Caco-2 (cell line): ENCODE data around the gene ELL2. TPM values are rescaled to one million over a fixed set of nuclear protein-coding genes. Genes with fewer than 3 reads are reported as not detected.

Experiments used
- BruUV-seq: library from RNA; stranded (reverse); fragments of 400-500 nt; replicated peaks from 2 replicates; lab custom pipeline; 2021; lab: Mats Ljungman, UMichigan
- CTCF ChIA-PET: fragments of 300-600 bp; sonication (Branson Sonifier 250); formaldehyde crosslinking; loops from one replicate; lab custom pipeline; 2022; ENCODE audit warnings: antibody characterized with exemption; lab: Charles Lee
- POLR2A ChIA-PET: fragments of 300-600 bp; sonication (Branson Sonifier 250); formaldehyde crosslinking; loops from one replicate; lab custom pipeline; 2022; ENCODE audit warnings: antibody characterized with exemption; lab: Charles Lee
- DNase-seq, 2 experiments: peaks; one replicate each; pipeline versions ENCODE4 v3.0.0 to v3.0.0-alpha.2; 2020 to 2022
- H3K27me3 ChIP-seq: replicated peaks from 2 replicates; pipeline ENCODE4 v1.6.0; 2011; ENCODE audit warnings: low read length; ENCODE audit not compliant: control insufficient read depth, insufficient read depth
- H3K36me3 ChIP-seq: 2 replicates; pipeline ENCODE4 v1.5.1; 2011; ENCODE audit warnings: low read length; ENCODE audit not compliant: control insufficient read depth, insufficient read depth
- H3K4me1 ChIP-seq: fragments of 250-450 bp; sonication (Bioruptor Pico); 2 replicates; pipeline ENCODE4 v1.5.1; 2020; ENCODE audit warnings: mild to moderate bottlenecking
- H3K4me3 ChIP-seq: 2 replicates; pipeline ENCODE4 v1.5.1; 2011; ENCODE audit warnings: low read depth, mild to moderate bottlenecking, control low read depth, low read length
- H3K9me3 ChIP-seq: fragments of 250-450 bp; sonication (Bioruptor Pico); 2 replicates; pipeline ENCODE4 v1.5.1; 2020; ENCODE audit warnings: mild to moderate bottlenecking, moderate library complexity
- H3K27ac Mint-ChIP-seq: one replicate; pipeline ENCODE4 v1.8.0; 2022; ENCODE audit warnings: mixed read lengths; ENCODE audit not compliant: unreplicated experiment
- H3K27me3 Mint-ChIP-seq: one replicate; pipeline ENCODE4 v1.8.0; 2022; ENCODE audit warnings: mixed read lengths; ENCODE audit not compliant: insufficient read depth, unreplicated experiment
- H3K36me3 Mint-ChIP-seq: one replicate; pipeline ENCODE4 v1.8.0; 2022; ENCODE audit warnings: mild to moderate bottlenecking, mixed read lengths; ENCODE audit not compliant: insufficient read depth, unreplicated experiment
- H3K4me1 Mint-ChIP-seq: one replicate; pipeline ENCODE4 v1.8.0; 2022; ENCODE audit warnings: low read depth, mixed read lengths; ENCODE audit not compliant: unreplicated experiment
- H3K4me3 Mint-ChIP-seq: one replicate; pipeline ENCODE4 v1.8.0; 2022; ENCODE audit warnings: mild to moderate bottlenecking, moderate library complexity, mixed read lengths; ENCODE audit not compliant: unreplicated experiment
- H3K9me3 Mint-ChIP-seq: one replicate; pipeline ENCODE4 v1.8.0; 2022; ENCODE audit warnings: mixed read lengths; ENCODE audit not compliant: unreplicated experiment
- intact Hi-C: fragments of 100-400 bp; cut with micrococcal nuclease; formaldehyde crosslinking; loops from one replicate; pipeline ENCODE4 v1.10.0; 2022; ENCODE audit not compliant: unreplicated experiment
- total RNA-seq: library from RNA; stranded (reverse); gene quantifications from 2 replicates; pipeline ENCODE4 v1.2.3, GENCODE V29; 2022
- TF ChIP-seq, protein P1 (sequence below), 2 experiments: fragments of 200-600 bp in 1 of 2; IDR thresholded peaks; 1 replicate in 1 of 2; 2 replicates in 1 of 2; pipeline versions ENCODE4 v1.5.1 to v1.8.0; 2011 to 2022; ENCODE audit warnings: antibody characterized with exemption in 1 of 2, control low read depth in 1 of 2, inconsistent platforms in 1 of 2, low read depth in 1 of 2, low read length in 1 of 2, mild to moderate bottlenecking in 1 of 2, moderate library complexity in 1 of 2; ENCODE audit not compliant: insufficient read depth in 1 of 2, severe bottlenecking in 1 of 2, unreplicated experiment in 1 of 2

ELL2 gene
- total RNA-seq, 1 experiment from 2014 or later, result 81.0 TPM

DNA sequence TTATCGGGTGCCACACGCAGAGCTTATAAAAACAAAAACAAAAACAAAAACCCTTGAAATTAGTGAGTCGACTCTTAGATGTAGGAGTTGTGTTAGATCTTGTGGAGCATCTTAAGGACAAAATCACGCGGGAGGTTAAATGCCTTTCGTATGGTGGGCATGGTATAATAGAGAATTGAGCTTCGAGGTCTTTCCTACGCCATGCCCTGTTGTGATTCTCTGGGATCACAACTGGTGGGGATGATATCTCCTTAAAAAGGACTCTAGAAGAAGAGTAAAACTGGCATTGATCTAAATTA, 773 bp upstream of the ELL2 start:
- BruUV-seq, result TSS peak; percentile 98
- TF ChIP-seq, protein P1, sequence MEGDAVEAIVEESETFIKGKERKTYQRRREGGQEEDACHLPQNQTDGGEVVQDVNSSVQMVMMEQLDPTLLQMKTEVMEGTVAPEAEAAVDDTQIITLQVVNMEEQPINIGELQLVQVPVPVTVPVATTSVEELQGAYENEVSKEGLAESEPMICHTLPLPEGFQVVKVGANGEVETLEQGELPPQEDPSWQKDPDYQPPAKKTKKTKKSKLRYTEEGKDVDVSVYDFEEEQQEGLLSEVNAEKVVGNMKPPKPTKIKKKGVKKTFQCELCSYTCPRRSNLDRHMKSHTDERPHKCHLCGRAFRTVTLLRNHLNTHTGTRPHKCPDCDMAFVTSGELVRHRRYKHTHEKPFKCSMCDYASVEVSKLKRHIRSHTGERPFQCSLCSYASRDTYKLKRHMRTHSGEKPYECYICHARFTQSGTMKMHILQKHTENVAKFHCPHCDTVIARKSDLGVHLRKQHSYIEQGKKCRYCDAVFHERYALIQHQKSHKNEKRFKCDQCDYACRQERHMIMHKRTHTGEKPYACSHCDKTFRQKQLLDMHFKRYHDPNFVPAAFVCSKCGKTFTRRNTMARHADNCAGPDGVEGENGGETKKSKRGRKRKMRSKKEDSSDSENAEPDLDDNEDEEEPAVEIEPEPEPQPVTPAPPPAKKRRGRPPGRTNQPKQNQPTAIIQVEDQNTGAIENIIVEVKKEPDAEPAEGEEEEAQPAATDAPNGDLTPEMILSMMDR (IDR thresholded peaks at IDR 0.05; ENCODE audit: insufficient read depth in 1 of 2, low read depth in 1 of 2, low read length in 1 of 2, severe bottlenecking in 1 of 2, unreplicated experiment in 1 of 2), result no peak
- ChIA-PET CTCF (interaction anchor here (0.5 to 3.1 kb wide), 4 partner anchors 23 to 374 kb away, joined by 3 to 14 read pairs (median 6); no protein-coding TSS in a partner anchor), POLR2A (interaction anchor here (0.5 to 2.0 kb wide), 6 partner anchors 11 to 185 kb away, joined by 3 to 18 read pairs (median 4); no protein-coding TSS in a partner anchor)
- Mint-ChIP-seq H3K36me3 (peaks cover 35% of the 10 kb centered on the region), H3K27me3 (no peaks in the 10 kb centered on the region), H3K4me1 (peaks cover 39% of the 10 kb centered on the region), H3K4me3 (peak overlapping the region; percentile 86), H3K27ac (peak overlapping the region; percentile 98), H3K9me3 (no peaks in the 10 kb centered on the region)
- no peaks in the 10 kb centered on the region for H3K36me3 ChIP-seq
- DNase-seq, result no peak
- intact Hi-C loops, result loop anchor here (1.0 to 5.0 kb wide), 10 partner anchors 25 to 680 kb away; partner anchors contain the start of gene RFESD
- H3K27me3 ChIP-seq, result no peaks in the 10 kb centered on the region
- H3K4me3 ChIP-seq, result peak overlapping the region; percentile 36
- peaks cover 44% of the 10 kb centered on the region for H3K4me1 ChIP-seq
- H3K9me3 ChIP-seq, result no peaks in the 10 kb centered on the region

DNA sequence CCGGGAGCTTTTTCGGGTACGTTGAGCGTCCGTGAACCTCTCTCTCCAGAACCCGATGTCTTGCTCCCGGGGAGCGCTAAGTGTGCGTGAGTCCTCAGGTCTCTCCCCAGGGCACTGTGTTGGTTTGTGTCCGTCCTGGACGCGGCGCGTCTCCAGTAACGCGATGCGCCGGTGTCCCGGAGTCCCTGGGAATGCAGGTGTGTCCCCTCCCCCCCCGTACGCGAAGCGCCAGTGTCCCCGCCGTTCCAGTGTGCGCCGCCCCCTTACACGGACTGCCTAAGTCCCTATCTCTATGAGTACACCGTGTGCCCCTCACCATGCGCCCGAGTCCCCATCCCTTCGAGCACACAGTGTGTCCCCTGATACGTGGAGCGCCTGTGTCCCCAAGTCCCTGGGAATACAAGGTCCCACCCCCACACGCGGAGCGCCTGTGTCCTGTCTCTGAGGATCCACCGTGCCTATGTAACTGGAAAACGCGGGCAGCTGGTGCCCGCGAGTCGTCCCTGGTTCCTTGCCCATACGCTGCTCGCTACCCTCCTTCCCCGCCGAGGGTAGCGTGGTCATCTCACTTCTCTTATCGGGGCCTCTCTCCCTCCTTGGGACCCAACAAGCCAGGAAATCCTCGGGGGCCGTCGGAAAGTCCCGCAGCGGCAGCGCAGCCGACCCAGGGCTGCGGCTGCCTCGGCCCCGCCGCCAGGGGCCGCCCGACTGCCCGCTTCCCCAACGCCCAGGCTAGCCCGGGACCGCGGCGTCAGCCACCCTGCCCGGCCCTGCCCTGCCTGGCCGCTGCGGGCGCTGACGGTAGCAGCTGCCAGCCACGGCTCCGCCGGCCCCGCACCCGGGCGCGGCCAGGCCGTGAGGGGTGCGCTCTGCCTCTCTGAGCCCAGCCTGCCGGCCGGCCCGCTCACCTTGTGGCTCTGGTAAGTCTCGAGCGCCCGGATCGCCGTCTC, 709 bp downstream of the ELL2 start:
- TF ChIP-seq, protein P1 (IDR thresholded peaks at IDR 0.05; ENCODE audit: insufficient read depth in 1 of 2, low read depth in 1 of 2, low read length in 1 of 2, severe bottlenecking in 1 of 2, unreplicated experiment in 1 of 2), result peak; percentile 50 to 80
- H3K27me3 Mint-ChIP-seq, result no peaks in the 10 kb centered on the region
- DNase-seq, result peak; percentile 82 to 92

More for the DNA sequence above, 709 bp downstream of the ELL2 start:
- peak overlapping the region; percentile 99 for H3K4me3 ChIP-seq
- ChIA-PET POLR2A (interaction anchor here (0.9 to 2.0 kb wide), 2 partner anchors 26 to 40 kb away, joined by 3 to 18 read pairs; no protein-coding TSS in a partner anchor), CTCF (interaction anchor here (0.6 to 3.1 kb wide), 5 partner anchors 25 to 376 kb away, joined by 3 to 14 read pairs (median 4); no protein-coding TSS in a partner anchor)
- Mint-ChIP-seq H3K27ac (peak overlapping the region; percentile 98), H3K4me3 (peak overlapping the region; percentile 86), H3K9me3 (no peaks in the 10 kb centered on the region), H3K36me3 (peaks cover 35% of the 10 kb centered on the region), H3K4me1 (peaks cover 29% of the 10 kb centered on the region)
- H3K4me1 ChIP-seq, result peaks cover 48% of the 10 kb centered on the region
- H3K36me3 ChIP-seq, result no peaks in the 10 kb centered on the region
- intact Hi-C loops, result loop anchor here (1.0 to 5.0 kb wide), 9 partner anchors 16 to 681 kb away; no protein-coding TSS in a partner anchor
- no TSS peak for BruUV-seq
- no peaks in the 10 kb centered on the region for H3K9me3 ChIP-seq
- no peaks in the 10 kb centered on the region for H3K27me3 ChIP-seq
